Sigmoid colon (tissue), 7 donors: ENCODE results near the gene MAML3. TPM values are rescaled to one million over a fixed set of nuclear protein-coding genes. Genes with fewer than 3 reads are reported as not detected.

Experiments
- DNase-seq: peaks from one replicate; pipeline ENCODE4 v3.0.0-alpha.2; 2019
- H3K27ac ChIP-seq, 4 donors: fragments of 200-600 bp; sonication (generic); one replicate each; pipeline ENCODE4 v1.5.1; 2016 to 2019; ENCODE audit warnings: mild to moderate bottlenecking in 1 of 4
- H3K27me3 ChIP-seq, 3 donors: fragments of 200-600 bp; sonication (generic); one replicate each; pipeline ENCODE4 v1.5.1; 2019; ENCODE audit warnings: mild to moderate bottlenecking in 1 of 3
- H3K36me3 ChIP-seq, 4 donors: fragments of 200-600 bp; sonication (generic); one replicate each; pipeline ENCODE4 v1.5.1; 2016 to 2019
- H3K4me1 ChIP-seq, 4 donors: fragments of 200-600 bp; sonication (generic); one replicate each; pipeline ENCODE4 v1.5.1; 2017 to 2019
- H3K4me3 ChIP-seq, 4 donors: fragments of 200-600 bp; sonication (generic); one replicate each; pipeline ENCODE4 v1.5.1; 2017 to 2019; ENCODE audit warnings: mild to moderate bottlenecking in 2 of 4, moderate library complexity in 1 of 4
- H3K9me3 ChIP-seq, 4 donors: fragments of 200-600 bp in 3 of 4; sonication (generic) in 3 of 4; one replicate each; pipeline versions ENCODE4 v1.5.1 to v1.6.1; 2013 to 2019
- CTCF ChIP-seq, 4 experiments: fragments of 450-650 bp in 3 of 4; fragments of 200-600 bp in 1 of 4; IDR thresholded peaks; one replicate each; pipeline ENCODE4 v1.5.1; 2016 to 2019; ENCODE audit warnings: antibody characterized with exemption in 4 of 4, mild to moderate bottlenecking in 3 of 4, moderate library complexity in 2 of 4
- EP300 ChIP-seq, 4 donors: sonication (generic); formaldehyde crosslinking; IDR thresholded peaks; one replicate each; pipeline ENCODE4 v1.6.1; 2017; ENCODE audit warnings: antibody characterized with exemption in 4 of 4
- POLR2A ChIP-seq, 2 donors: fragments of 450-650 bp; IDR thresholded peaks; one replicate each; pipeline ENCODE4 v1.6.1; 2016; ENCODE audit warnings: antibody characterized with exemption in 2 of 2, mild to moderate bottlenecking in 2 of 2, moderate library complexity in 2 of 2
- POLR2AphosphoS5 ChIP-seq, 4 donors: sonication (generic); formaldehyde crosslinking; IDR thresholded peaks; one replicate each; pipeline ENCODE4 v1.6.1; 2017; ENCODE audit warnings: antibody characterized with exemption in 4 of 4
- WGBS, 2 donors: extraction: QIAGEN DNeasy Blood & Tissue Kit; methylation state at CpG; one replicate each; pipeline ENCODE4 v1.1.7; 2013; 5-methylcytosine and 5-hydroxymethylcytosine counted together
- intact Hi-C: fragments of 100-400 bp; cut with DNase I; formaldehyde crosslinking; loops from one replicate; pipeline ENCODE4 v1.15.1; 2023
- polyA plus RNA-seq, 3 donors: library from polyadenylated mRNA; stranded (reverse); fragments of 200-250 nt; gene quantifications; one replicate each; pipeline ENCODE4 v1.2.3, GENCODE V29; 2013
- total RNA-seq, 4 donors: library from RNA; depleted of rRNA; stranded (reverse); fragments of >200 nt; gene quantifications; one replicate each; pipeline ENCODE4 v1.1.0, GENCODE V29; 2016
- donor health status: healthy with polysubstance abuse.
- donor health status: Bipolar disorder and iron deficiency.
- donor health status: healthy.

MAML3 gene
- total and polyA plus RNA-seq, 7 donors, result 3.5 to 16.3 (median 5.4) TPM

GRCh38 chr4:140084385-140084784 lies 69.6 kb downstream of the MAML3 start:
- no peak overlapping the region for H3K4me3 ChIP-seq
- H3K36me3 ChIP-seq, result no peaks in the 10 kb centered on the region
- no peak for DNase-seq
- no peaks in the 10 kb centered on the region for H3K9me3 ChIP-seq
- WGBS, 2 donors, result 65 to 73% methylated on average over 5 of the region's 5 CpGs
- peak overlapping the region in 1 of 4 donors; percentile 47 for H3K27ac ChIP-seq
- no peak for TF ChIP-seq CTCF (IDR thresholded peaks at IDR 0.05)
- TF ChIP-seq EP300 (IDR thresholded peaks at IDR 0.05), result no peak
- no peak for TF ChIP-seq POLR2AphosphoS5 (IDR thresholded peaks at IDR 0.05)
- no peak for TF ChIP-seq POLR2A (IDR thresholded peaks at IDR 0.05)
- intact Hi-C loops, result no loop called here
- H3K4me1 ChIP-seq, result peaks cover 0 to 64% (median 43%) of the 10 kb centered on the region in 4 donors
- H3K27me3 ChIP-seq, result no peaks in the 10 kb centered on the region

- TF ChIP-seq EP300 (IDR thresholded peaks at IDR 0.05) (no peak), CTCF (IDR thresholded peaks at IDR 0.05) (no peak), POLR2AphosphoS5 (IDR thresholded peaks at IDR 0.05) (no peak), POLR2A (IDR thresholded peaks at IDR 0.05) (no peak)
- H3K4me1 ChIP-seq, result peaks cover 0 to 58% (median 39%) of the 10 kb centered on the region in 4 donors
- whole genome bisulfite sequencing, 2 donors, result 87 to 89% methylated on average over 7 of the region's 7 CpGs
- H3K27me3 ChIP-seq, result no peaks in the 10 kb centered on the region
- H3K36me3 ChIP-seq, result no peaks in the 10 kb centered on the region
- intact Hi-C loops, result no loop called here
- H3K27ac ChIP-seq, result peak overlapping the region; percentile 7 to 53 (median 34)
- no peak overlapping the region for H3K4me3 ChIP-seq
- H3K9me3 ChIP-seq, result no peaks in the 10 kb centered on the region
- no peak for DNase-seq
Measured at GRCh38 chr4:140082391-140082755, 71.6 kb downstream of the MAML3 start.

- DNase-seq, result no peak
- Histone ChIP-seq H3K4me3 (no peak overlapping the region), H3K27ac (peak overlapping the region; percentile 7 to 53 (median 34)), H3K9me3 (no peaks in the 10 kb centered on the region), H3K27me3 (no peaks in the 10 kb centered on the region), H3K36me3 (no peaks in the 10 kb centered on the region), H3K4me1 (peaks cover 0 to 58% (median 39%) of the 10 kb centered on the region in 4 donors)
- intact Hi-C loops, result no loop called here
- TF ChIP-seq POLR2A (IDR thresholded peaks at IDR 0.05) (no peak), POLR2AphosphoS5 (IDR thresholded peaks at IDR 0.05) (no peak), CTCF (IDR thresholded peaks at IDR 0.05) (no peak), EP300 (IDR thresholded peaks at IDR 0.05) (no peak)
- 77 to 84% methylated on average over 8 of the region's 8 CpGs for WGBS, 2 donors
Measured at GRCh38 chr4:140081641-140082390, 72.2 kb downstream of the MAML3 start.

- no peak for DNase-seq
- intact Hi-C loops, result no loop called here
- Histone ChIP-seq H3K9me3 (no peaks in the 10 kb centered on the region), H3K4me3 (no peak overlapping the region), H3K4me1 (peaks cover 0 to 55% (median 39%) of the 10 kb centered on the region in 4 donors), H3K36me3 (no peaks in the 10 kb centered on the region), H3K27me3 (no peaks in the 10 kb centered on the region), H3K27ac (peak overlapping the region in 1 of 4 donors; percentile 44)
- 65 to 78% methylated on average over 2 of the region's 2 CpGs for WGBS, 2 donors
- TF ChIP-seq CTCF (IDR thresholded peaks at IDR 0.05) (no peak), POLR2A (IDR thresholded peaks at IDR 0.05) (no peak)
Measured at GRCh38 chr4:140080883-140081282, 73.1 kb downstream of the MAML3 start.

- Histone ChIP-seq H3K27me3 (no peaks in the 10 kb centered on the region), H3K4me3 (no peak overlapping the region), H3K27ac (no peak overlapping the region), H3K4me1 (peaks cover 0 to 39% (median 23%) of the 10 kb centered on the region in 4 donors), H3K9me3 (no peaks in the 10 kb centered on the region), H3K36me3 (no peaks in the 10 kb centered on the region)
- intact Hi-C loops, result no loop called here
- WGBS, 2 donors, result 86 to 92% methylated on average over 2 of the region's 2 CpGs
- no peak for DNase-seq
- TF ChIP-seq CTCF (IDR thresholded peaks at IDR 0.05), result no peak
- no peak for TF ChIP-seq POLR2A (IDR thresholded peaks at IDR 0.05)
- TF ChIP-seq EP300 (IDR thresholded peaks at IDR 0.05), result no peak
- no peak for TF ChIP-seq POLR2AphosphoS5 (IDR thresholded peaks at IDR 0.05)
Measured at GRCh38 chr4:140078366-140078765, 75.6 kb downstream of the MAML3 start.
